ENCODE data around the gene PAWR. TPM values are rescaled to one million over a fixed set of nuclear protein-coding genes. Genes with fewer than 3 reads are reported as not detected.

The PAWR gene
- total RNA-seq, 2 donors from 2014 or later: 14.2 to 24.3 TPM

- H3K4me3 ChIP-seq: no peak overlapping the region
- no peaks in the 10 kb centered on the region for H3K36me3 ChIP-seq
- H3K9me3 ChIP-seq: no peaks in the 10 kb centered on the region
- no peak for TF ChIP-seq CTCF (IDR thresholded peaks at IDR 0.05)
- H3K27me3 ChIP-seq: no peaks in the 10 kb centered on the region
- no peaks in the 10 kb centered on the region for H3K4me1 ChIP-seq
- DNase-seq (ENCODE audit: low spot score): no peak
- H3K27ac ChIP-seq: no peak overlapping the region
Observed at GRCh38 chr12:79591988-79592387, 98.8 kb downstream of the PAWR start.

- no peak overlapping the region for H3K27ac ChIP-seq
- no peaks in the 10 kb centered on the region for H3K9me3 ChIP-seq
- no peaks in the 10 kb centered on the region for H3K4me1 ChIP-seq
- no peak for TF ChIP-seq CTCF (IDR thresholded peaks at IDR 0.05)
- H3K36me3 ChIP-seq: no peaks in the 10 kb centered on the region
- no peaks in the 10 kb centered on the region for H3K27me3 ChIP-seq
- no peak overlapping the region for H3K4me3 ChIP-seq
- DNase-seq (ENCODE audit: low spot score): no peak
Observed at GRCh38 chr12:79590751-79591150, 100.0 kb downstream of the PAWR start.

GRCh38 chr12:79587368-79587767 lies 103.4 kb downstream of the PAWR start:
- H3K9me3 ChIP-seq: no peaks in the 10 kb centered on the region
- DNase-seq (ENCODE audit: low spot score): no peak
- no peaks in the 10 kb centered on the region for H3K36me3 ChIP-seq
- no peak overlapping the region for H3K27ac ChIP-seq
- no peaks in the 10 kb centered on the region for H3K27me3 ChIP-seq
- TF ChIP-seq CTCF (IDR thresholded peaks at IDR 0.05): no peak
- no peaks in the 10 kb centered on the region for H3K4me1 ChIP-seq
- no peak overlapping the region for H3K4me3 ChIP-seq

- H3K4me1 ChIP-seq: no peaks in the 10 kb centered on the region
- H3K27ac ChIP-seq: no peak overlapping the region
- H3K36me3 ChIP-seq: no peaks in the 10 kb centered on the region
- no peaks in the 10 kb centered on the region for H3K27me3 ChIP-seq
- no peak for DNase-seq (ENCODE audit: low spot score)
- H3K4me3 ChIP-seq: no peak overlapping the region
- H3K9me3 ChIP-seq: no peaks in the 10 kb centered on the region
- TF ChIP-seq CTCF (IDR thresholded peaks at IDR 0.05): no peak
Observed at GRCh38 chr12:79585147-79585546, 105.6 kb downstream of the PAWR start.

GRCh38 chr12:79573820-79574219 lies 116.9 kb downstream of the PAWR start:
- Histone ChIP-seq H3K4me1 (no peaks in the 10 kb centered on the region), H3K9me3 (peaks cover 0 to 25% of the 10 kb centered on the region in 2 donors), H3K36me3 (peaks cover 9% of the 10 kb centered on the region), H3K27me3 (no peaks in the 10 kb centered on the region), H3K4me3 (no peak overlapping the region), H3K27ac (no peak overlapping the region)
- DNase-seq (ENCODE audit: low spot score): no peak
- TF ChIP-seq CTCF (IDR thresholded peaks at IDR 0.05): no peak

- Histone ChIP-seq H3K9me3 (peaks cover 0 to 25% of the 10 kb centered on the region in 2 donors), H3K27ac (no peak overlapping the region), H3K27me3 (no peaks in the 10 kb centered on the region), H3K36me3 (peaks cover 7% of the 10 kb centered on the region), H3K4me1 (no peaks in the 10 kb centered on the region), H3K4me3 (no peak overlapping the region)
- no peak for DNase-seq (ENCODE audit: low spot score)
- TF ChIP-seq CTCF (IDR thresholded peaks at IDR 0.05): no peak
Observed at GRCh38 chr12:79569679-79570078, 121.1 kb downstream of the PAWR start.

All from right atrium auricular region (tissue), 2 donors.